Endothelial cell of umbilical vein (primary cell): ENCODE data around the gene TUBGCP4.

Experiments used
- CTCF ChIP-seq, 2 donors: IDR thresholded peaks; 1 replicate in 1 of 2; 2 replicates in 1 of 2; pipeline ENCODE4 v1.5.1; 2011; ENCODE audit warnings: low read length in 2 of 2, mild to moderate bottlenecking in 2 of 2, moderate library complexity in 2 of 2, control low read depth in 1 of 2, inconsistent platforms in 1 of 2, low read depth in 1 of 2; ENCODE audit not compliant: insufficient read depth in 1 of 2; ENCODE audit errors: extremely low read depth in 1 of 2
- EZH2 ChIP-seq: IDR thresholded peaks from 2 replicates; pipeline ENCODE4 v1.6.1; 2012; ENCODE audit warnings: borderline replicate concordance, low read depth, mild to moderate bottlenecking, moderate library complexity, low read length, inconsistent platforms; ENCODE audit not compliant: severe bottlenecking
- GATA2 ChIP-seq: IDR thresholded peaks from 2 replicates; pipeline ENCODE4 v1.7.0; 2011; ENCODE audit warnings: low read depth, mild to moderate bottlenecking, moderate library complexity, mixed read lengths, low read length; ENCODE audit not compliant: insufficient read length, insufficient read depth
- JUN ChIP-seq: IDR thresholded peaks from 2 replicates; pipeline ENCODE4 v1.6.1; 2011; ENCODE audit warnings: borderline replicate concordance, low read depth; ENCODE audit not compliant: insufficient read length, insufficient read depth
- MAX ChIP-seq: IDR thresholded peaks from 2 replicates; pipeline ENCODE4 v1.6.1; 2011; ENCODE audit not compliant: insufficient read depth, insufficient read length
- MYC ChIP-seq: IDR thresholded peaks from one replicate; pipeline ENCODE4 v1.6.1; 2011; ENCODE audit warnings: mild to moderate bottlenecking, low read depth, low read length
- POLR2A ChIP-seq: IDR thresholded peaks from 2 replicates; pipeline ENCODE4 v1.6.1; 2012; ENCODE audit warnings: low read depth, mild to moderate bottlenecking, control low read depth, low read length
- POLR2AphosphoS5 ChIP-seq: IDR thresholded peaks from 2 replicates; pipeline ENCODE4 v1.6.1; 2012; ENCODE audit warnings: low read depth, mild to moderate bottlenecking, control low read depth, low read length, moderate library complexity; ENCODE audit not compliant: insufficient read depth

- no peak for TF ChIP-seq CTCF (IDR thresholded peaks at IDR 0.05; ENCODE audit: extremely low read depth in 1 of 2, insufficient read depth in 1 of 2, low read depth in 1 of 2, low read length in 2 of 2)
- no peak for TF ChIP-seq POLR2AphosphoS5
- TF ChIP-seq GATA2: no peak
- TF ChIP-seq MAX: no peak
- no peak for TF ChIP-seq POLR2A
- no peak for TF ChIP-seq MYC
- TF ChIP-seq EZH2: no peak
- no peak for TF ChIP-seq JUN
Measured at GRCh38 chr15:43406808-43407207, 35.9 kb downstream of the TUBGCP4 start.
